CD4-positive, alpha-beta T cell (primary cell): ENCODE data around the gene BORA. TPM values are rescaled to one million over a fixed set of nuclear protein-coding genes. Genes with fewer than 3 reads are reported as not detected.

Experiments used
- ATAC-seq: fragments of 200-7000 bp; cut with Tn5 transposase; one replicate; pipeline ENCODE4 v1.10.0; 2022; ENCODE audit warnings: mild to moderate bottlenecking; ENCODE audit not compliant: poor library complexity
- CTCF ChIA-PET: fragments of 350-600 bp; sonication (Branson Sonifier 250); formaldehyde crosslinking; loops from one replicate; lab custom pipeline; 2021; ENCODE audit warnings: antibody characterized with exemption, inconsistent platforms; lab: Charles Lee
- POLR2A ChIA-PET: fragments of 350-600 bp; sonication (Branson Sonifier 250); formaldehyde crosslinking; loops from one replicate; lab custom pipeline; 2021; ENCODE audit warnings: antibody characterized with exemption, inconsistent platforms; lab: Charles Lee
- DNase-seq, 14 experiments: peaks; one replicate each; pipeline ENCODE4 v3.0.0-alpha.2; 2013 to 2020; ENCODE audit warnings: mixed read lengths in 2 of 14
- H3K27ac ChIP-seq, 2 donors: one replicate each; pipeline versions ENCODE4 v1.5.1 to v1.7.0; 2013; ENCODE audit warnings: low read length in 2 of 2, low read depth in 1 of 2, mild to moderate bottlenecking in 1 of 2
- H3K27me3 ChIP-seq, 2 experiments: 1 replicate in 1 of 2; 2 replicates in 1 of 2; pipeline versions ENCODE4 v1.6.1 to v1.7.0; 2013; ENCODE audit warnings: low read length in 2 of 2, control low read depth in 1 of 2, mild to moderate bottlenecking in 1 of 2, moderate library complexity in 1 of 2; ENCODE audit not compliant: insufficient read depth in 2 of 2, control insufficient read depth in 1 of 2
- H3K36me3 ChIP-seq: one replicate; pipeline ENCODE4 v1.6.1; 2013; ENCODE audit warnings: low read length, control low read depth; ENCODE audit not compliant: insufficient read depth
- H3K4me1 ChIP-seq: one replicate; pipeline ENCODE4 v1.6.1; 2013; ENCODE audit warnings: low read length, control low read depth; ENCODE audit not compliant: insufficient read depth
- H3K4me3 ChIP-seq: one replicate; pipeline ENCODE4 v1.5.1; 2013; ENCODE audit warnings: mild to moderate bottlenecking, low read length, moderate library complexity
- H3K9me3 ChIP-seq, 2 experiments: 1 replicate in 1 of 2; 2 replicates in 1 of 2; pipeline versions ENCODE4 v1.6.1 to v1.7.0; 2013; ENCODE audit warnings: low read length in 2 of 2, mild to moderate bottlenecking in 2 of 2, control low read depth in 1 of 2, moderate library complexity in 1 of 2; ENCODE audit not compliant: control insufficient read depth in 1 of 2, insufficient read depth in 1 of 2
- H3K27ac Mint-ChIP-seq: one replicate; pipeline ENCODE4 v1.8.0; 2020; ENCODE audit warnings: mixed read lengths
- H3K27me3 Mint-ChIP-seq: one replicate; pipeline ENCODE4 v1.8.0; 2021; ENCODE audit warnings: mixed read lengths
- H3K36me3 Mint-ChIP-seq: one replicate; pipeline ENCODE4 v1.8.0; 2021; ENCODE audit warnings: low read depth, mixed read lengths
- H3K4me1 Mint-ChIP-seq: one replicate; pipeline ENCODE4 v1.8.0; 2021; ENCODE audit warnings: low read depth, mixed read lengths
- H3K4me3 Mint-ChIP-seq: one replicate; pipeline ENCODE4 v1.8.0; 2020; ENCODE audit warnings: mild to moderate bottlenecking, mixed read lengths
- H3K9me3 Mint-ChIP-seq: one replicate; pipeline ENCODE4 v1.8.0; 2020; ENCODE audit warnings: mixed read lengths
- CTCF ChIP-seq: fragments of 200-600 bp; IDR thresholded peaks from one replicate; pipeline ENCODE4 v1.8.0; 2022; ENCODE audit warnings: antibody characterized with exemption, mild to moderate bottlenecking
- intact Hi-C, 2 experiments: fragments of 100-400 bp; cut with DNase I in 1 of 2; cut with micrococcal nuclease in 1 of 2; formaldehyde crosslinking; loops; one replicate each; pipeline versions ENCODE4 v1.15.1 to v1.9.0; 2023 to 2025; cut with DNase I, micrococcal nuclease
- total RNA-seq, 174 experiments: library from RNA in 2 of 174; stranded (reverse) in 2 of 174; gene quantifications; one replicate each; pipeline ENCODE4 v1.2.3 and lab custom pipeline; 2021 to 2026

BORA gene
- total RNA-seq, 2 experiments from 2014 or later, result 3.8 to 4.4 TPM

- Histone ChIP-seq H3K4me3 (peak overlapping the region; percentile 96), H3K27ac (peak overlapping the region; percentile 44 to 46), H3K4me1 (peaks cover 26% of the 10 kb centered on the region), H3K36me3 (peaks cover 7% of the 10 kb centered on the region), H3K27me3 (no peaks in the 10 kb centered on the region), H3K9me3 (no peaks in the 10 kb centered on the region)
- intact Hi-C loops, result loop anchor here (2.0 to 10.0 kb wide), 2 partner anchors 54 to 1432 kb away; partner anchors contain the start of gene DIS3 (in 1 of the 2)
- TF ChIP-seq CTCF, result no peak
- Mint-ChIP-seq H3K4me1 (peaks cover 77% of the 10 kb centered on the region), H3K27ac (peak overlapping the region; percentile 77), H3K4me3 (peak overlapping the region; percentile 94), H3K27me3 (no peaks in the 10 kb centered on the region), H3K36me3 (peaks cover 35% of the 10 kb centered on the region), H3K9me3 (no peaks in the 10 kb centered on the region)
- CTCF ChIA-PET, result no interaction called here
- DNase-seq, result peak in 13 of 14 experiments; percentile 1 to 67 (median 25)
- peak; percentile 15 for ATAC-seq
- POLR2A ChIA-PET, result no interaction called here
Observed at GRCh38 chr13:72726726-72727416, 852 bp upstream of the BORA start.

GRCh38 chr13:72728290-72728605 is 525 bp downstream of the BORA start:
- peak overlapping the region; percentile 77 for H3K27ac Mint-ChIP-seq
- no peak for ATAC-seq
- DNase-seq, result peak in 1 of 14 experiments; percentile 5

GRCh38 chr13:72737033-72737432 is 9.3 kb downstream of the BORA start:
- Histone ChIP-seq H3K27me3 (no peaks in the 10 kb centered on the region), H3K4me3 (no peak overlapping the region), H3K27ac (no peak overlapping the region), H3K4me1 (no peaks in the 10 kb centered on the region), H3K36me3 (peaks cover 47% of the 10 kb centered on the region), H3K9me3 (no peaks in the 10 kb centered on the region)
- Mint-ChIP-seq H3K36me3 (peaks cover 70% of the 10 kb centered on the region), H3K9me3 (no peaks in the 10 kb centered on the region), H3K4me3 (no peak overlapping the region), H3K27ac (no peak overlapping the region), H3K27me3 (no peaks in the 10 kb centered on the region), H3K4me1 (peaks cover 14% of the 10 kb centered on the region)
- ATAC-seq (no peak), DNase-seq (no peak)
- TF ChIP-seq CTCF, result no peak
- ChIA-PET CTCF (no interaction called here), POLR2A (interaction anchor here (1.0 kb wide), 1 partner anchor 9 kb away, joined by 3 read pairs; the partner anchor contains the start of gene BORA)
- intact Hi-C loops, result no loop called here

More at GRCh38 chr13:72728290-72728605, 525 bp downstream of the BORA start:
- POLR2A ChIA-PET, result interaction anchor here (0.6 kb wide), 1 partner anchor 9 kb away, joined by 3 read pairs; no protein-coding TSS in a partner anchor
- H3K27me3 Mint-ChIP-seq, result no peaks in the 10 kb centered on the region
- Histone ChIP-seq H3K36me3 (peaks cover 10% of the 10 kb centered on the region), H3K4me1 (peaks cover 26% of the 10 kb centered on the region), H3K27ac (peak overlapping the region in 1 of 2 donors; percentile 52), H3K4me3 (peak overlapping the region; percentile 96), H3K27me3 (no peaks in the 10 kb centered on the region), H3K9me3 (no peaks in the 10 kb centered on the region)
- intact Hi-C loops, result loop anchor here in 1 of 2 experiments (2.0 to 10.0 kb wide), 2 partner anchors 53 to 1433 kb away; partner anchors contain the start of gene DIS3
- H3K9me3 Mint-ChIP-seq, result no peaks in the 10 kb centered on the region
- peaks cover 42% of the 10 kb centered on the region for H3K36me3 Mint-ChIP-seq
- CTCF ChIA-PET, result interaction anchor here (1.3 kb wide), 1 partner anchor 25 kb away, joined by 4 read pairs; no protein-coding TSS in a partner anchor
- H3K4me3 Mint-ChIP-seq, result peak overlapping the region; percentile 94
- H3K4me1 Mint-ChIP-seq, result peaks cover 70% of the 10 kb centered on the region
- TF ChIP-seq CTCF, result no peak
